HepG2 (cell line): ENCODE data around the gene MCF2L. TPM values are rescaled to one million over a fixed set of nuclear protein-coding genes. Genes with fewer than 3 reads are reported as not detected.

Source experiments
- ATAC-seq: fragments of 200-7000 bp; cut with Tn5 transposase; 3 replicates; pipeline ENCODE4 v1.9.1; 2020; ENCODE audit warnings: mild to moderate bottlenecking, moderate library complexity
- BruUV-seq: library from RNA; stranded (reverse); fragments of 400-500 nt; replicated peaks from 2 replicates; lab custom pipeline; 2021; lab: Mats Ljungman, UMichigan
- CTCF ChIA-PET: fragments of 300-600 bp; formaldehyde crosslinking; extraction: SDS; loops from one replicate; lab custom pipeline; 2021; ENCODE audit warnings: low total read pairs, inconsistent platforms, low intra/inter-chr PET ratio; lab: Yijun Ruan, JAX
- POLR2A ChIA-PET: fragments of 350-600 bp; sonication (Branson Sonifier 250); formaldehyde crosslinking; loops from one replicate; lab custom pipeline; 2020; ENCODE audit warnings: antibody characterized with exemption, inconsistent platforms; lab: Yijun Ruan, JAX
- DNase-seq: peaks from one replicate; pipeline ENCODE4 v3.0.0-alpha.2; 2015; ENCODE audit warnings: low spot score
- FAIRE-seq: peaks from 3 replicates; lab custom pipeline; 2011; peaks lifted over from hg19 to GRCh38; lab: Jason Lieb, UNC
- H2AFZ ChIP-seq: one replicate; pipeline ENCODE4 v1.6.1; 2011; ENCODE audit warnings: low read length, inconsistent platforms
- H3K27ac ChIP-seq: fragments of 300-600 bp; 3 replicates; pipeline ENCODE4 v1.8.0; 2011; ENCODE audit warnings: mixed run types, mild to moderate bottlenecking, mixed read lengths, low read length, inconsistent platforms; ENCODE audit not compliant: insufficient read depth; ENCODE audit errors: extremely low read length
- H3K27me3 ChIP-seq, 2 experiments: fragments of 200-600 bp in 1 of 2; 2 replicates in 1 of 2; 3 replicates in 1 of 2; pipeline versions ENCODE4 v1.6.0 to v1.8.0; 2011; ENCODE audit warnings: low read length in 2 of 2, mild to moderate bottlenecking in 2 of 2, moderate library complexity in 2 of 2, inconsistent platforms in 1 of 2; ENCODE audit not compliant: insufficient read depth in 2 of 2, control insufficient read depth in 1 of 2
- H3K36me3 ChIP-seq, 2 experiments: fragments of 200-600 bp in 1 of 2; replicated peaks in 1 of 2; 2 replicates in 1 of 2; 3 replicates in 1 of 2; pipeline versions ENCODE4 v1.5.1 to v1.8.0; 2011; ENCODE audit warnings: low read length in 2 of 2, inconsistent platforms in 1 of 2; ENCODE audit not compliant: insufficient read depth in 2 of 2, control insufficient read depth in 1 of 2
- H3K4me1 ChIP-seq: 2 replicates; pipeline ENCODE4 v1.5.1; 2012; ENCODE audit warnings: low read length, inconsistent platforms; ENCODE audit not compliant: insufficient read depth
- H3K4me2 ChIP-seq: 2 replicates; pipeline ENCODE4 v1.6.0; 2011; ENCODE audit warnings: low read depth, low read length, inconsistent platforms
- H3K4me3 ChIP-seq, 3 experiments: fragments of 200-600 bp in 1 of 3; sonication (generic), shearing (Covaris generic) in 1 of 3; replicated peaks in 1 of 3; 2 replicates each; pipeline ENCODE4 v1.5.1; 2011 to 2016; ENCODE audit warnings: low read length in 3 of 3, inconsistent platforms in 2 of 3, low read depth in 2 of 3, mild to moderate bottlenecking in 2 of 3, control low read depth in 1 of 3, mixed read lengths in 1 of 3; ENCODE audit not compliant: insufficient read depth in 1 of 3
- H3K79me2 ChIP-seq: one replicate; pipeline ENCODE4 v1.6.1; 2011; ENCODE audit warnings: low read length, inconsistent platforms; ENCODE audit not compliant: insufficient read depth
- H3K9ac ChIP-seq: 2 replicates; pipeline ENCODE4 v1.6.0; 2011; ENCODE audit warnings: mild to moderate bottlenecking, low read depth, low read length, inconsistent platforms; ENCODE audit not compliant: insufficient read depth
- H3K9me3 ChIP-seq: 2 replicates; pipeline ENCODE4 v1.5.1; 2012; ENCODE audit warnings: mild to moderate bottlenecking, low read length
- H4K20me1 ChIP-seq: 2 replicates; pipeline ENCODE4 v1.6.0; 2011; ENCODE audit warnings: inconsistent platforms, mild to moderate bottlenecking, low read length, moderate library complexity; ENCODE audit not compliant: insufficient read depth
- CTCF ChIP-seq: sonication (generic); formaldehyde crosslinking; IDR thresholded peaks from 2 replicates; pipeline ENCODE4 v1.5.0; 2020; ENCODE audit warnings: mild to moderate bottlenecking, missing genetic modification reagents, moderate library complexity
- DR1 ChIP-seq: sonication (generic); formaldehyde crosslinking; IDR thresholded peaks from 2 replicates; pipeline ENCODE4 v1.8.0; 2021; ENCODE audit warnings: mild to moderate bottlenecking, missing genetic modification reagents, inconsistent platforms
- FIP1L1 ChIP-seq: fragments of 200-400 bp; formaldehyde crosslinking; IDR thresholded peaks from 2 replicates; pipeline ENCODE4 v1.6.1; 2018; ENCODE audit warnings: low read depth, mild to moderate bottlenecking, low read length, moderate library complexity, borderline replicate concordance; ENCODE audit not compliant: insufficient read depth
- GATA4 ChIP-seq: sonication (generic); IDR thresholded peaks from 2 replicates; pipeline ENCODE4 v1.6.1; 2016; ENCODE audit warnings: antibody characterized with exemption, low read depth, borderline replicate concordance
- PRDM4 ChIP-seq: sonication (generic); formaldehyde crosslinking; IDR thresholded peaks from 2 replicates; pipeline ENCODE4 v1.9.0; 2021; ENCODE audit warnings: missing genetic modification reagents, borderline replicate concordance
- SOX13 ChIP-seq, 3 experiments: fragments of 450-650 bp in 1 of 3; sonication (generic) in 1 of 3; formaldehyde crosslinking in 1 of 3; IDR thresholded peaks in 2 of 3; conservative IDR thresholded peaks in 1 of 3; 2 replicates each; pipeline versions ENCODE4 v1.5.0 to v1.6.1; 2016 to 2020; ENCODE audit warnings: antibody characterized with exemption in 1 of 3, mild to moderate bottlenecking in 1 of 3, missing compliant biosample characterization in 1 of 3, missing genetic modification reagents in 1 of 3, moderate library complexity in 1 of 3
- ZKSCAN5 ChIP-seq: sonication (generic); formaldehyde crosslinking; IDR thresholded peaks from 2 replicates; pipeline ENCODE4 v1.5.1; 2020; ENCODE audit warnings: mild to moderate bottlenecking, missing genetic modification reagents
- ZNF484 ChIP-seq: sonication (generic); formaldehyde crosslinking; IDR thresholded peaks from 2 replicates; pipeline ENCODE4 v1.5.1; 2020; ENCODE audit warnings: mild to moderate bottlenecking, low read depth, missing genetic modification reagents, borderline replicate concordance
- ZNF501 ChIP-seq: sonication (generic); formaldehyde crosslinking; IDR thresholded peaks from 2 replicates; pipeline ENCODE4 v1.5.1; 2020; ENCODE audit warnings: mild to moderate bottlenecking, moderate library complexity, missing genetic modification reagents
- WGBS: methylation state at CpG from one replicate; pipeline ENCODE4 v1.1.6; 2017; ENCODE audit warnings: low lambda C conversion rate; 5-methylcytosine and 5-hydroxymethylcytosine counted together
- in situ Hi-C: cut with HindIII; loops from 2 replicates; pipeline ENCODE4 v1.10.0; 2017; ENCODE audit warnings: low pct_unique_long_range_greater_than_20kb; ENCODE audit not compliant: extremely low pct_ligation_motif_present
- intact Hi-C: fragments of 100-400 bp; cut with micrococcal nuclease; formaldehyde crosslinking; loops from one replicate; pipeline ENCODE4 v1.10.0; 2022; ENCODE audit not compliant: unreplicated experiment
- polyA plus RNA-seq, 8 experiments: library from polyadenylated mRNA; depleted of rRNA in 3 of 8; stranded (reverse) in 7 of 8; unstranded in 1 of 8; fragments of >200 nt; fragmentation: Illumina TruSeq in 4 of 8; extraction: Trizol in 4 of 8; gene quantifications; 2 replicates each; pipeline versions ENCODE4 v1.2.1 to v1.2.3, GENCODE V29; 2011 to 2016; ENCODE audit warnings: low read depth in 4 of 8, missing spikeins in 1 of 8, mixed read lengths in 1 of 8; ENCODE audit not compliant: insufficient read depth in 1 of 8
- total RNA-seq, 5 experiments: library from RNA; depleted of rRNA; stranded (reverse); fragments of >200 nt; fragmentation: Illumina TruSeq; extraction: Trizol; gene quantifications; 2 replicates each; pipeline ENCODE4 v1.2.3, GENCODE V29; 2016; ENCODE audit warnings: low read depth in 1 of 5

MCF2L gene
- total and polyA plus RNA-seq, 2 of the 13 experiments (the other 11 are each of a cell fraction or from before 2014, with no cell fraction given) = 19.4 to 28.4 TPM

GRCh38 chr13:112929783-112930055, 39.3 kb upstream of the MCF2L start:
- FAIRE-seq (no peak), DNase-seq (no peak), ATAC-seq (no peak)
- intact Hi-C loops (loop anchor here (1.0 to 2.0 kb wide), 2 partner anchors 23 to 36 kb away; no protein-coding TSS in a partner anchor), in situ Hi-C loops (no loop called here)
- no peak for TF ChIP-seq GATA4
- TF ChIP-seq PRDM4 (CRISPR knock-in tag) = no peak
- TF ChIP-seq ZNF484 (CRISPR knock-in tag) = no peak
- TF ChIP-seq ZKSCAN5 = no peak
- TF ChIP-seq CTCF (CRISPR knock-in tag) = no peak
- no peak for TF ChIP-seq DR1 (CRISPR knock-in tag)
- no peak for TF ChIP-seq ZNF501
- TF ChIP-seq FIP1L1 = no peak
- no peak for TF ChIP-seq SOX13 (IDR thresholded peaks at IDR 0.05)
- TF ChIP-seq SOX13 (CRISPR knock-in tag; conservative IDR thresholded peaks at IDR 0.05 in 1 of 2, IDR thresholded peaks at IDR 0.05 in 1 of 2) = no peak
- no TSS peak for BruUV-seq
- POLR2A ChIA-PET = interaction anchor here (1.1 kb wide), 1 partner anchor 27 kb away, joined by 4 read pairs; no protein-coding TSS in a partner anchor
- H4K20me1 ChIP-seq = no peaks in the 10 kb centered on the region; the same call in 1 of the 2 replicates
- no peaks in the 10 kb centered on the region; a peak in 1 of 5 replicates for H3K36me3 ChIP-seq
- CTCF ChIA-PET = no interaction called here
- H3K4me3 ChIP-seq = peak overlapping the region in 1 of 3 experiments; percentile 56; a peak in 1 of 6 replicates
- peak overlapping the region; percentile 77 for H3K4me2 ChIP-seq
- H3K79me2 ChIP-seq = no peaks in the 10 kb centered on the region
- H3K27ac ChIP-seq = no peak overlapping the region
- no peak overlapping the region for H2AFZ ChIP-seq
- WGBS = 70% methylated on average over 8 of the region's 8 CpGs
- peaks cover 69% of the 10 kb centered on the region for H3K4me1 ChIP-seq
- H3K27me3 ChIP-seq = no peaks in the 10 kb centered on the region
- H3K9me3 ChIP-seq = 0 out of 2 replicates have a peak, but pooled peaks cover 4% of the 10 kb centered on the region
- no peak overlapping the region for H3K9ac ChIP-seq
